Measurements from ENCODE around the gene CLDN4. TPM values are rescaled to one million over a fixed set of nuclear protein-coding genes. Genes with fewer than 3 reads are reported as not detected.

CLDN4 gene
- total RNA-seq, 1 experiment from 2014 or later: 15.6 TPM

- no peak for DNase-seq
- H3K79me1 ChIP-seq (ENCODE audit: insufficient read depth, low read depth, low read length, poor library complexity, severe bottlenecking): no peaks in the 10 kb centered on the region
- Mint-ChIP-seq H3K27ac (no peak overlapping the region), H3K4me1 (peaks cover 14 to 31% of the 10 kb centered on the region in 2 experiments), H3K9me3 (peaks cover 2 to 7% of the 10 kb centered on the region in 2 experiments; a peak in 2 of 5 replicates), H3K36me3 (ENCODE audit: insufficient read depth in 1 of 3, low read depth in 3 of 3) (peaks cover 0 to 4% (median 0%) of the 10 kb centered on the region in 3 experiments; a peak in 2 of 7 replicates), H3K27me3 (ENCODE audit: low read depth) (peaks cover 21% of the 10 kb centered on the region), H3K4me3 (no peak overlapping the region)
- H3K18ac ChIP-seq (ENCODE audit: insufficient read length, low read depth, low read length): no peak overlapping the region
- H3K9ac ChIP-seq (ENCODE audit: extremely low read depth, insufficient read length, low read length): no peak overlapping the region
- no peaks in the 10 kb centered on the region for H3K4me1 ChIP-seq (ENCODE audit: insufficient read depth, low read length)
- no peaks in the 10 kb centered on the region for H3K9me3 ChIP-seq (ENCODE audit: control insufficient read depth, low read depth, low read length)
- no peaks in the 10 kb centered on the region for H3K23me2 ChIP-seq (ENCODE audit: insufficient read length, low read depth, low read length, poor library complexity, severe bottlenecking)
- H3K56ac ChIP-seq (ENCODE audit: insufficient read length, low read depth, low read length): no peak overlapping the region
- no peak overlapping the region for H3K4ac ChIP-seq (ENCODE audit: low read depth, low read length)
- H2AFZ ChIP-seq (ENCODE audit: low read length): no peak overlapping the region
- TF ChIP-seq CTCF (conservative IDR thresholded peaks at IDR 0.05): no peak
- no peaks in the 10 kb centered on the region for H4K20me1 ChIP-seq (ENCODE audit: control insufficient read depth, insufficient read depth, insufficient read length)
- H2BK120ac ChIP-seq (ENCODE audit: low read depth, low read length, poor library complexity, severe bottlenecking): no peak overlapping the region
- H4K5ac ChIP-seq (ENCODE audit: insufficient read length, low read depth, low read length): no peak overlapping the region
- H2BK5ac ChIP-seq (ENCODE audit: insufficient read length, low read length): no peak overlapping the region
- H2BK20ac ChIP-seq (ENCODE audit: low read depth, low read length, poor library complexity, severe bottlenecking): no peak overlapping the region
- no peak overlapping the region for H2BK12ac ChIP-seq (ENCODE audit: insufficient read length, low read depth, low read length)
- no peak overlapping the region for H4K91ac ChIP-seq (ENCODE audit: insufficient read length, low read depth, low read length)
- no peak overlapping the region for H3K27ac ChIP-seq (ENCODE audit: insufficient read length, low read depth, low read length)
- WGBS (ENCODE audit: extremely low coverage, insufficient read length, low lambda C conversion rate): no CpG with 5 or more reads among the region's 8 CpGs
- H3K14ac ChIP-seq (ENCODE audit: insufficient read depth, low read length): no peak overlapping the region
- H4K8ac ChIP-seq (replicated peaks; ENCODE audit: insufficient read length, low read depth, low read length): no peak overlapping the region
- H3K79me2 ChIP-seq (ENCODE audit: insufficient read depth, low read length): no peaks in the 10 kb centered on the region
- H3K27me3 ChIP-seq (ENCODE audit: insufficient read depth, low read length): no peaks in the 10 kb centered on the region
- H2AK5ac ChIP-seq (ENCODE audit: insufficient read length, low read length): no peak overlapping the region
- no peak overlapping the region for H3K4me2 ChIP-seq (ENCODE audit: insufficient read depth, insufficient read length, low read length)
- no peak overlapping the region for H3T11ph ChIP-seq (ENCODE audit: low read length)
- H2BK15ac ChIP-seq (ENCODE audit: low read depth, low read length): no peak overlapping the region
- no peak overlapping the region for H3K23ac ChIP-seq (ENCODE audit: insufficient read length, low read depth, low read length)
Measured at GRCh38 chr7:73851410-73852338, 20.9 kb downstream of the CLDN4 start.
